ENCODE data around the gene THADA. TPM values are rescaled to one million over a fixed set of nuclear protein-coding genes. Genes with fewer than 3 reads are reported as not detected.
"Not testable (repeated sequence)": the region's sequence is repeated elsewhere in the genome, so short reads cannot be mapped to it uniquely, and the experiment has no call there.

THADA gene
- total RNA-seq, 4 donors from 2014 or later, result 31.2 to 68.8 (median 54.9) TPM

DNA sequence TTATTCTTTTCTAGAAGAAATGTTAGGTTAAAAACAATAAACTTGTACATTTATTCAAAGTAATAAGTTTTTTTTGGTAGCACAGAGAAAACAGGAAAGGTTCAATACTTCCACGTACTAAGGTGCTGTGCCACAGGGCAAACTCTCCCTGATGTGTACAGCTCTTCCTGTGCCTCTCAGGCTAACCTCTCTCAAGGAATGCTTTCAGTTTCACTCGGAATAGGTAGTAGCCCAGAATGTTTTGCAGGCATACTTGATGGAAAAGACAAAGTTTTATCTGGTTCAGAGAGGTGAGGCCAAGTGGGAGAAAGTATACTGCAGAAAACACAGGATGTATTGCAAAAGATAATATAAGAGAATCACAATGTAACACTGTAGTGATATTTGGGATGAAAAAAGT lies 198.4 kb downstream of the THADA start:
- Histone ChIP-seq H3K9me3 (no peaks in the 10 kb centered on the region), H3K4me1 (peaks cover 0 to 21% of the 10 kb centered on the region in 2 donors), H3K36me3 (no peaks in the 10 kb centered on the region), H3K27ac (peak overlapping the region in 1 of 2 donors; percentile 79), H3K27me3 (no peaks in the 10 kb centered on the region), H3K4me3 (no peak overlapping the region)
- intact Hi-C loops (cut with DNase I; ENCODE audit: low total_unique reads), result no loop called here
- DNase-seq, result no peak
- TF ChIP-seq, protein P1, sequence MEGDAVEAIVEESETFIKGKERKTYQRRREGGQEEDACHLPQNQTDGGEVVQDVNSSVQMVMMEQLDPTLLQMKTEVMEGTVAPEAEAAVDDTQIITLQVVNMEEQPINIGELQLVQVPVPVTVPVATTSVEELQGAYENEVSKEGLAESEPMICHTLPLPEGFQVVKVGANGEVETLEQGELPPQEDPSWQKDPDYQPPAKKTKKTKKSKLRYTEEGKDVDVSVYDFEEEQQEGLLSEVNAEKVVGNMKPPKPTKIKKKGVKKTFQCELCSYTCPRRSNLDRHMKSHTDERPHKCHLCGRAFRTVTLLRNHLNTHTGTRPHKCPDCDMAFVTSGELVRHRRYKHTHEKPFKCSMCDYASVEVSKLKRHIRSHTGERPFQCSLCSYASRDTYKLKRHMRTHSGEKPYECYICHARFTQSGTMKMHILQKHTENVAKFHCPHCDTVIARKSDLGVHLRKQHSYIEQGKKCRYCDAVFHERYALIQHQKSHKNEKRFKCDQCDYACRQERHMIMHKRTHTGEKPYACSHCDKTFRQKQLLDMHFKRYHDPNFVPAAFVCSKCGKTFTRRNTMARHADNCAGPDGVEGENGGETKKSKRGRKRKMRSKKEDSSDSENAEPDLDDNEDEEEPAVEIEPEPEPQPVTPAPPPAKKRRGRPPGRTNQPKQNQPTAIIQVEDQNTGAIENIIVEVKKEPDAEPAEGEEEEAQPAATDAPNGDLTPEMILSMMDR (IDR thresholded peaks at IDR 0.05), result no peak
- no peak for TF ChIP-seq POLR2A (IDR thresholded peaks at IDR 0.05)

- peaks cover 0 to 28% of the 10 kb centered on the region in 2 donors for H3K4me1 ChIP-seq
- DNase-seq; H3K27me3 ChIP-seq; intact Hi-C loops (cut with DNase I; ENCODE audit: low total_unique reads); H3K4me3 ChIP-seq; H3K36me3 ChIP-seq; H3K9me3 ChIP-seq: not testable (repeated sequence)
- peak overlapping the region in 1 of 2 donors; percentile 79 for H3K27ac ChIP-seq
Observed at GRCh38 chr2:43396344-43396743, 199.5 kb downstream of the THADA start.

DNA sequence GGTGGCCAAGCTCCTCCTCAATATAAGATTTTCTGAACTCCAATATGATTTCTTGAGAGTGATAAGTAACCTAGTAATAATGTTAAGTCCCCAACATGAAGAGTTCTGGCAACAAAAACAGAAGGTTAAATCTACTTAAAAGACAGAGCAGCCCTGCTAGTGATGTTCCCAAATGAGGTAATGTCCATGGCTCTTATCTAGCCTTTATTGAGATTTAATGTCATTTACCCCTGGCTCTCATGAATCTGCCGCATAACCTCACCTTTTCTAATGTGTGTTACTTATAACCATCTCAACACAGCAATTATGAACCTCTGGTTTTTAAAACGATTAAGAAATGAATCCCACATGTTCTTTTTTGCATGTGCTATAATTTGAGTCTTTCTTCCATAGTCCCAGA lies 201.9 kb downstream of the THADA start:
- Histone ChIP-seq H3K4me3 (no peak overlapping the region), H3K4me1 (peaks cover 0 to 27% of the 10 kb centered on the region in 2 donors), H3K36me3 (no peaks in the 10 kb centered on the region), H3K9me3 (no peaks in the 10 kb centered on the region), H3K27ac (peak overlapping the region; percentile 11 to 20), H3K27me3 (no peaks in the 10 kb centered on the region)
- no peak for TF ChIP-seq POLR2A (IDR thresholded peaks at IDR 0.05)
- TF ChIP-seq, protein P1 (IDR thresholded peaks at IDR 0.05), result no peak
- intact Hi-C loops (cut with DNase I; ENCODE audit: low total_unique reads), result no loop called here
- no peak for DNase-seq

- Histone ChIP-seq H3K9me3 (no peaks in the 10 kb centered on the region), H3K27me3 (no peaks in the 10 kb centered on the region), H3K4me1 (peaks cover 0 to 15% of the 10 kb centered on the region in 2 donors), H3K36me3 (no peaks in the 10 kb centered on the region), H3K4me3 (no peak overlapping the region), H3K27ac (peak overlapping the region; percentile 66 to 76)
- intact Hi-C loops (cut with DNase I; ENCODE audit: low total_unique reads), result no loop called here
- no peak for DNase-seq
- TF ChIP-seq, protein P1 (IDR thresholded peaks at IDR 0.05), result no peak
- TF ChIP-seq POLR2A (IDR thresholded peaks at IDR 0.05), result no peak
Observed at GRCh38 chr2:43391878-43392215, 204.0 kb downstream of the THADA start.

DNA sequence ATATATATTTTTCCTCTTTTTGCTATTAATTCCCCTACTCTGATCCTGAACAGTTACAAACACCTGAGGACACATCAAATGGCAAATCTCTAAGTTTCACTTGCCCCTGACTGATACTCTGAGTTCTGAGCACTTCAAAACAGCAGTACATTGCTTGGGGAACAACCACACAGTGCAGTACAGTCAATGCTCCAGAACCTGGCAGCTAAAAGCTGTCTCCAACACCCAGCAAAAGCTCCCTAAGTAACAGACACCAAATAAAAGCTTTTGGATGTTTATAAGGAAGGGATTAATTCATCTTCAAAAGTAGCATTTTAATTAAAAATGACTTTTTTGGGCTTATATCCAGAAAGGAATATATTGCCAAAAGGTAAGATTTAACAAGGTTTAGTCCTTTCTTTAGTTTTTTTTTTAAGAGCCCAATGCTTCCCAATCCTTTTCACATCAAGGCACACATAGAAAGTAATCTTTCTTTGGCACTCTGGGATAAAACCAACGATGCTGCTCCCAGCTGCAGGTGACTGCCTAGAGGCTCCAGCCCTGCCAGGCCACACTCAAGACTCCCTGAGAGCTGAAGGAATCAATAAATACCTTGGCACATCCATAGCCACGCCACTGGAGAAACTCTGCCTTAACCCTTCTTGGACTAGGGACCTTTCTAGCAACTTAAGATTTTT lies 204.5 kb downstream of the THADA start:
- Histone ChIP-seq H3K4me1 (peaks cover 0 to 15% of the 10 kb centered on the region in 2 donors), H3K4me3 (no peak overlapping the region), H3K27ac (peak overlapping the region; percentile 66 to 76), H3K9me3 (no peaks in the 10 kb centered on the region), H3K36me3 (no peaks in the 10 kb centered on the region), H3K27me3 (no peaks in the 10 kb centered on the region)
- no peak for TF ChIP-seq POLR2A (IDR thresholded peaks at IDR 0.05)
- TF ChIP-seq, protein P1 (IDR thresholded peaks at IDR 0.05), result no peak
- no peak for DNase-seq
- intact Hi-C loops (cut with DNase I; ENCODE audit: low total_unique reads), result no loop called here
